Stomach (tissue), 9 donors: Measurements from ENCODE around the gene ZXDC. TPM values are rescaled to one million over a fixed set of nuclear protein-coding genes. Genes with fewer than 3 reads are reported as not detected.

ENCODE experiments used
- DNase-seq, 2 donors: peaks; one replicate each; pipeline versions ENCODE4 v3.0.0 to v3.0.0-alpha.2; 2013 to 2019
- H3K27ac ChIP-seq, 5 donors: fragments of 200-600 bp in 4 of 5; sonication (generic) in 4 of 5; one replicate each; pipeline ENCODE4 v1.5.1; 2013 to 2019; ENCODE audit warnings: mild to moderate bottlenecking in 1 of 5, moderate library complexity in 1 of 5
- H3K27me3 ChIP-seq, 3 donors: fragments of 200-600 bp; sonication (generic); one replicate each; pipeline ENCODE4 v1.5.1; 2017 to 2019; ENCODE audit warnings: mixed run types in 1 of 3
- H3K36me3 ChIP-seq, 4 donors: fragments of 200-600 bp; sonication (generic); 1 replicate in 3 of 4; 2 replicates in 1 of 4; pipeline ENCODE4 v1.5.1; 2016 to 2019
- H3K4me1 ChIP-seq, 4 donors: fragments of 200-600 bp; sonication (generic); one replicate each; pipeline ENCODE4 v1.5.1; 2016 to 2019
- H3K4me3 ChIP-seq, 4 donors: fragments of 200-600 bp; sonication (generic) in 3 of 4; one replicate each; pipeline ENCODE4 v1.5.1; 2016 to 2019; ENCODE audit warnings: mild to moderate bottlenecking in 1 of 4
- H3K9me3 ChIP-seq, 4 donors: fragments of 200-600 bp; sonication (generic); one replicate each; pipeline ENCODE4 v1.5.1; 2016 to 2019
- CTCF ChIP-seq, 7 experiments: fragments of 450-650 bp in 4 of 7; fragments of 200-600 bp in 3 of 7; sonication (generic) in 3 of 7; IDR thresholded peaks; one replicate each; pipeline ENCODE4 v1.5.1; 2016 to 2019; ENCODE audit warnings: antibody characterized with exemption in 7 of 7, control low read depth in 2 of 7, mild to moderate bottlenecking in 1 of 7
- EP300 ChIP-seq: sonication (generic); formaldehyde crosslinking; IDR thresholded peaks from one replicate; pipeline ENCODE4 v1.6.1; 2017; ENCODE audit warnings: antibody characterized with exemption
- POLR2A ChIP-seq, 4 donors: fragments of 450-650 bp; IDR thresholded peaks; one replicate each; pipeline ENCODE4 v1.6.1; 2016; ENCODE audit warnings: antibody characterized with exemption in 4 of 4, control low read depth in 2 of 4, mild to moderate bottlenecking in 1 of 4, moderate library complexity in 1 of 4
- POLR2AphosphoS5 ChIP-seq, 3 donors: sonication (generic); formaldehyde crosslinking; IDR thresholded peaks; one replicate each; pipeline ENCODE4 v1.6.1; 2016; ENCODE audit warnings: antibody characterized with exemption in 3 of 3
- whole genome bisulfite sequencing, 5 donors: extraction: QIAGEN DNeasy Blood & Tissue Kit in 3 of 5; methylation state at CpG; one replicate each; pipeline versions ENCODE4 v1.1.5 to v1.1.7; 2013 to 2018; 5-methylcytosine and 5-hydroxymethylcytosine counted together
- intact Hi-C: fragments of 100-400 bp; cut with DNase I; formaldehyde crosslinking; loops from one replicate; pipeline ENCODE4 v1.15.1; 2023; ENCODE audit warnings: low total_unique reads
- polyA plus RNA-seq, 3 donors: library from polyadenylated mRNA; stranded (reverse); fragments of 200-250 nt; gene quantifications; one replicate each; pipeline ENCODE4 v1.2.3, GENCODE V29; 2013
- total RNA-seq, 5 donors: library from RNA; depleted of rRNA; stranded (reverse); fragments of >200 nt; gene quantifications; one replicate each; pipeline versions ENCODE4 v1.1.0 to v1.2.3, GENCODE V29; 2014 to 2016
- donor health status: healthy with polysubstance abuse.
- donor health status: Bipolar disorder and iron deficiency.
- donor health status: healthy.

Gene ZXDC
- total and polyA plus RNA-seq, 8 donors, result 6.1 to 73.2 (median 22.4) TPM

- Histone ChIP-seq H3K4me1 (peaks cover 0 to 7% (median 0%) of the 10 kb centered on the region in 4 donors), H3K27ac (no peak overlapping the region), H3K36me3 (no peaks in the 10 kb centered on the region), H3K4me3 (no peak overlapping the region), H3K27me3 (peaks cover 0 to 73% (median 23%) of the 10 kb centered on the region in 3 donors), H3K9me3 (no peaks in the 10 kb centered on the region)
- intact Hi-C loops, result no loop called here
- 77 to 86% (median 83%) methylated on average over 12 of the region's 12 CpGs for WGBS, 5 donors
- peak in 1 of 2 donors; percentile 17 for DNase-seq
- TF ChIP-seq POLR2AphosphoS5 (IDR thresholded peaks at IDR 0.05) (no peak), EP300 (no peak), POLR2A (IDR thresholded peaks at IDR 0.05) (no peak), CTCF (IDR thresholded peaks at IDR 0.05) (no peak)
These were observed 60.6 kb downstream of the ZXDC start for GRCh38 chr3:126414961-126415660.

GRCh38 chr3:126414406-126414805 is 61.3 kb downstream of the ZXDC start:
- H3K4me1 ChIP-seq, result peaks cover 0 to 7% (median 0%) of the 10 kb centered on the region in 4 donors
- 88 to 95% (median 89%) methylated on average over 9 to 11 of the region's 11 CpGs for whole genome bisulfite sequencing, 5 donors
- TF ChIP-seq POLR2AphosphoS5 (IDR thresholded peaks at IDR 0.05) (no peak), EP300 (no peak), CTCF (IDR thresholded peaks at IDR 0.05) (no peak), POLR2A (IDR thresholded peaks at IDR 0.05) (no peak)
- no peak overlapping the region for H3K27ac ChIP-seq
- no peaks in the 10 kb centered on the region for H3K36me3 ChIP-seq
- no peaks in the 10 kb centered on the region for H3K9me3 ChIP-seq
- intact Hi-C loops, result no loop called here
- DNase-seq, result no peak
- peaks cover 0 to 67% (median 23%) of the 10 kb centered on the region in 3 donors for H3K27me3 ChIP-seq
- H3K4me3 ChIP-seq, result no peak overlapping the region

GRCh38 chr3:126413693-126414080 is 62.0 kb downstream of the ZXDC start:
- Histone ChIP-seq H3K27ac (no peak overlapping the region), H3K4me3 (no peak overlapping the region), H3K9me3 (no peaks in the 10 kb centered on the region), H3K4me1 (peaks cover 0 to 7% (median 0%) of the 10 kb centered on the region in 4 donors), H3K36me3 (no peaks in the 10 kb centered on the region), H3K27me3 (peaks cover 0 to 61% (median 23%) of the 10 kb centered on the region in 3 donors)
- peak in 1 of 2 donors; percentile 15 for DNase-seq
- WGBS, 5 donors, result 71 to 75% (median 74%) methylated on average over 1 to 4 of the region's 4 CpGs
- intact Hi-C loops, result no loop called here
- TF ChIP-seq EP300 (no peak), POLR2AphosphoS5 (IDR thresholded peaks at IDR 0.05) (no peak), CTCF (IDR thresholded peaks at IDR 0.05) (no peak)

- peaks cover 0 to 55% (median 23%) of the 10 kb centered on the region in 3 donors for H3K27me3 ChIP-seq
- intact Hi-C loops, result no loop called here
These were observed 62.6 kb downstream of the ZXDC start for GRCh38 chr3:126412841-126413692.

More at GRCh38 chr3:126412841-126413692, 62.6 kb downstream of the ZXDC start:
- Histone ChIP-seq H3K9me3 (no peaks in the 10 kb centered on the region), H3K27ac (no peak overlapping the region), H3K4me1 (peaks cover 0 to 7% (median 0%) of the 10 kb centered on the region in 4 donors), H3K36me3 (no peaks in the 10 kb centered on the region), H3K4me3 (no peak overlapping the region)
- peak in 1 of 2 donors; percentile 22 for DNase-seq
- TF ChIP-seq POLR2A (IDR thresholded peaks at IDR 0.05), result no peak
- TF ChIP-seq EP300, result no peak
- no peak for TF ChIP-seq POLR2AphosphoS5 (IDR thresholded peaks at IDR 0.05)
- no peak for TF ChIP-seq CTCF (IDR thresholded peaks at IDR 0.05)
- 87 to 94% (median 92%) methylated on average over 5 to 6 of the region's 6 CpGs for WGBS, 5 donors
